Measurements from ENCODE around the gene ZNF813.
"Not testable (repeated sequence)": the region's sequence is repeated elsewhere in the genome, so short reads cannot be mapped to it uniquely, and the experiment has no call there.

GRCh38 chr19:53503151-53503550 is 35.6 kb downstream of the ZNF813 start:
- not testable (repeated sequence) for TF ChIP-seq CTCF (IDR thresholded peaks at IDR 0.05; ENCODE audit: poor library complexity, severe bottlenecking); POLR2AphosphoS5 (IDR thresholded peaks at IDR 0.05)
